Renal cortex interstitium (tissue), 3 donors: ENCODE results near the gene ARMCX1. TPM values are rescaled to one million over a fixed set of nuclear protein-coding genes. Genes with fewer than 3 reads are reported as not detected.

Experiments used
- polyA plus RNA-seq, 3 donors: library from polyadenylated mRNA; unstranded; fragments of 120-200 nt; gene quantifications; one replicate each; pipeline ENCODE4 v1.2.1, GENCODE V29; 2013; ENCODE audit not compliant: insufficient read length in 3 of 3

The ARMCX1 gene
- polyA plus RNA-seq, 3 donors, result 45.5 to 51.5 (median 50.0) TPM

Other genes starting within 250 kb of the ARMCX1 start
- gene TIMM8A, start 201.8 kb upstream of the ARMCX1 start, polyA plus RNA-seq, result 10 to 100 TPM; 17.7 to 20.7 (median 19.0) TPM
- 1 to 10 TPM; 2.5 to 4.0 (median 3.0) TPM for gene BTK, start 164.4 kb upstream of the ARMCX1 start, polyA plus RNA-seq
- 1,000 to 10,000 TPM in 2 of 3 donors, 100 to 1,000 TPM in 1; 887 to 1,397 (median 1,349) TPM for gene RPL36A, start 159.5 kb upstream of the ARMCX1 start, polyA plus RNA-seq
- gene GLA, start 142.6 kb upstream of the ARMCX1 start, polyA plus RNA-seq, result 10 to 100 TPM; 30.7 to 41.8 (median 38.5) TPM
- 100 to 1,000 TPM; 130 to 158 (median 139) TPM for gene HNRNPH2, start 142.3 kb upstream of the ARMCX1 start, polyA plus RNA-seq
- gene ARMCX4, start 65.1 kb upstream of the ARMCX1 start, polyA plus RNA-seq, result 10 to 100 TPM; 21.8 to 30.7 (median 23.5) TPM
- gene ARMCX6, start 67.5 kb downstream of the ARMCX1 start, polyA plus RNA-seq, result 10 to 100 TPM; 82.1 to 83.7 (median 82.6) TPM
- 100 to 1,000 TPM; 111 to 134 (median 113) TPM for gene ARMCX3, start 72.6 kb downstream of the ARMCX1 start, polyA plus RNA-seq
- gene ARMCX2, start 109.3 kb downstream of the ARMCX1 start, polyA plus RNA-seq, result 100 to 1,000 TPM; 108 to 163 (median 109) TPM